ENCODE data around the gene DZIP3.

DNA sequence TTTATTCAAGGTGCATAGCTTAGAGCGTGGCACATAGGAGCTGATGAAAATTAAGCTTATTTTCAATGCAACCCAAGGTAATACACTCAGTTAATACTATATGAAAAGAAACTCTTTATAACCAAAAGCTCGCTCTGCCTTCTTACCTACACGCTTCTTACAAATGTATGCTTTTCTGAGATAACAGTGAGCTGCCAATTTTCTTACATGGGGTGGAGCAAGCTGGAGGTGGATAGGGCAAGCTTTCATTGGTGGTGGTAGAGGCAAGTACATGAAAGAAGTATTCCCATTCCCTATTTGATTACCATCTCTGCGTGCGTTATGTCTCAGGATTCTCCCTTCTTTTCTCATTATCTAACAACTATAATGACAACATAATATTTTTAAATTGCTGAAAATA, 8.9 kb downstream of the DZIP3 start:
- TF ChIP-seq, protein P1, sequence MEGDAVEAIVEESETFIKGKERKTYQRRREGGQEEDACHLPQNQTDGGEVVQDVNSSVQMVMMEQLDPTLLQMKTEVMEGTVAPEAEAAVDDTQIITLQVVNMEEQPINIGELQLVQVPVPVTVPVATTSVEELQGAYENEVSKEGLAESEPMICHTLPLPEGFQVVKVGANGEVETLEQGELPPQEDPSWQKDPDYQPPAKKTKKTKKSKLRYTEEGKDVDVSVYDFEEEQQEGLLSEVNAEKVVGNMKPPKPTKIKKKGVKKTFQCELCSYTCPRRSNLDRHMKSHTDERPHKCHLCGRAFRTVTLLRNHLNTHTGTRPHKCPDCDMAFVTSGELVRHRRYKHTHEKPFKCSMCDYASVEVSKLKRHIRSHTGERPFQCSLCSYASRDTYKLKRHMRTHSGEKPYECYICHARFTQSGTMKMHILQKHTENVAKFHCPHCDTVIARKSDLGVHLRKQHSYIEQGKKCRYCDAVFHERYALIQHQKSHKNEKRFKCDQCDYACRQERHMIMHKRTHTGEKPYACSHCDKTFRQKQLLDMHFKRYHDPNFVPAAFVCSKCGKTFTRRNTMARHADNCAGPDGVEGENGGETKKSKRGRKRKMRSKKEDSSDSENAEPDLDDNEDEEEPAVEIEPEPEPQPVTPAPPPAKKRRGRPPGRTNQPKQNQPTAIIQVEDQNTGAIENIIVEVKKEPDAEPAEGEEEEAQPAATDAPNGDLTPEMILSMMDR (conservative IDR thresholded peaks at IDR 0.05; ENCODE audit: low read length): no peak
- no peak for TF ChIP-seq EZH2phosphoT487 (IDR thresholded peaks at IDR 0.05; ENCODE audit: borderline replicate concordance)

Data from Loucy (cell line).